ENCODE results near the gene MED20.

MED20 gene

DNA sequence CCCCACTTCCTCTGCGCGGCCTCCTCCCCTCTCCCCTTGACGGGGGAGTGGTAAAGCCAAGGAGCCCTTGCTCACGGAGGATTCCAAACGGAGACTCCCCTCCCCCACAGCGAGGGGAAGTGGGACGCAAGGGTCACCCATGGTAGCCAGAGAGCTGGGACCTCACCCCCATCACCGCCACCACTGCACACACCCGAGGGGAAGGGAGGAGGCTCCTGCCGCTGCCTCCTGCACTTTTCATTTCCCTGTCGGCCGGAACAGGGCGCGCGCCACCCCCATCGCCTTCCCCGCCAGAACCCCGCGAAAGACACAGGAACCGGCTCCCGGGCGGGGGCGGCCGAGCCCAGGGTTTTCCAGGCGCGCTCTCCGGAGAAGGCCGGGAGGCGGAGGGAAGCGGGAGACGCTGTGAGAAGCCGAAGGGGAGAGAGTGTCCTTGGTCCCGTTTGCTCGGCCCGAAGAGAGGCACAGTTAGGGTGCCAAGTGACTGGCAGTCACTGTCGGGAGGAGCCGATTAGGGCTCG is 19.9 kb upstream of the MED20 start:
- peak in 2 of 4 experiments; percentile 26 to 35 for DNase-seq

DNA sequence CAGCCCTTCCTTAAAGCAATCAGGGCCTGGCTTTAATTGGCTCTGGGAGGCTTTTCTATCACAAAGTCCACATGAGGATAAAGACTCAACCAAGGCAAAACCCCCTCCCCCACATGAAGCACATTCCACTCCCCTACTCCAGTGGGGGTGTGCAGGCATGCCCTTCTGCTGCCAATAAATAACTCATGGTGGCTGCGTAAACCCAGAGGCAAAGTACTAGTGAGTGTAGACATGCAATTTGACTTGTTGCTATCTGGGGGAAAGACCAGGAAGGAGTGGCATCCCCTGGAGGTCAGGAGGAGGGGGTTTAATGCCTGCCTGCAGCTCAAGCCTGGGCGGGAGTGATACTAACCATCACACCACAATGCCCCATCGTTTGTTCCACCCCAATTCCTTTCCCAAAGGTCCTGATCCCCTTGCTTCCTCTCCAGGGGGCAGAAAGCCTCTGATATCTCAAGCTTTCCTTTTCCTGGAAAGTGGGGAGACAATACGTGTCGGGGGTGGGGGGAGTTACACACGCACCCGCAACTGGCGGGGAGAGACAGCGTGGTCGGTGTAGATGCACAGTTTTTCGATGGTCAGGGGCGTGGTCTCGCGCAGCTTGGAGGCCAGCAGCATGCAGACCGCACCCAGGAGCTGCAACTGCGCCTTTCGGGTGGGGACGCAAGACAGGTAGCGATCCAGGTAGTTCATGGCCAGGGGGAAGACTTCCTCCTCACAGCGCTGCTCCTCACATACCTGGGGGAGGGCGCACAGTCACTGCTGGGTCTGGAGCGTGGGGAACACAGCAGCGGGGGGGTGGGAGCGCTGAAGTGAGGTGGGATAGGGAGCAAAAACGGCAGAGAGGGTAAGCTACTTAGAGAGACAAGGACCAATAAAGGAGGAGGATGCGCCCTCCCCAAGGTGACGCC is 19.2 kb upstream of the MED20 start:
- DNase-seq: no peak

DNA sequence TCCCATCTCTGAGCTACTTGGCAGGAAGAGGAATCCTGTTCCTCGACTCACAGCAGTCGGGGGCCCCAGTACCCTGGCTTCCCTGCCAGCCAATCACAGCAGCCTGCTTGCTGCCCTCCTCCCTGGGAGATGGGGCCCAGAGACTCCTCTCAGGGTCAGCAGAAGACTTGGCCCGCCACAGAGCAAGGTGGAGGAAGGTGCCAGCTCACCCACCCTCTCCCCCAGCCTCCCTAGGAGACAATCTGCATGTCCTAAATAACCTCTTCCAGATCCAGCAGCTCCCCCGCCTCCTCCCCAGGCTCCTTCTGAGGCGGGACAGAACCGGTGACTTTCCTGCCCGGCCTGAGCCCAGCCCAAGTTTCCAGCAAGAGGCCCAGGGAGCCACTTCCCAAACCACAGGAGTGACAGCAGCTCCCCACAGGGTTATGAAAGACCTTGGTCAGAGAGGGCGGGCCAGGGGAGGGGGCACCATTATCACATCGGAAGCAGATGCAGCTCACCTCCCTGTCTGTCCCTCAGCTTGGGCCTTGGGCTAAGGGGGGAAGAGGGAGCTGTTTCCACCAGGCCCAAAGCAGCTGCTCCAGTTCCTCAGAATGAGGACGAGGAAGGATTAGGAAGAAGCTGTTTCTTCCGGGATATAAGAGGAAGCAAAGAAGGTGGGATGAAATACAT is 18.4 kb upstream of the MED20 start:
- no peak for DNase-seq

DNA sequence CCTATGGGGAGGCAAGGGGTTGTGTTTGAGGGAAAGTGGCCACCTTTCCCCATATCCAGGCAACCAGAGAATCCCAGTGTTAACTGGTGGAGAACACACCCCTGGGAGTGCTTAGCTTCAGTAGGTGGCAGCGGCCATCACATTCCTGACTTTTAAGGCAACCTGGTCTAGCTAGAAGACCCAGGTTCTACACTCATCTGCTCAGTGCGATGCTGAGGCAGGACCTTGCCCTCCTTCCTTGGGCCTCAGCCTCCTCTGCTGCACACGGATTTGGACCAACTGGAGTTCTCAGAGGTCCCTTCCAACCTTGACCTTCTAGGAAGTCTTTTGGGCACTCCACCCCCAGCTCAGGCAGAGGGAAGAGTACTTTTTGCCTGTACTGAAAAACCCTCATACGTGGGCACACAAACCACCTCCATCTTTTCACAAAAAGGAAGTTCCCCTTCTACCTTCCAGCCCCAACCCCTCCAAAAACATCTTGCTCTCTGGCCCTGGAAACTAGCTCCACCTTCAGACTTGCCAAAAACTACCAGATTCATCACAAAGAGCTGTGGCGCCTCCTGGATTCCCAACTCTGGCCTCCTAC is 17.7 kb upstream of the MED20 start:
- no peak for DNase-seq

DNA sequence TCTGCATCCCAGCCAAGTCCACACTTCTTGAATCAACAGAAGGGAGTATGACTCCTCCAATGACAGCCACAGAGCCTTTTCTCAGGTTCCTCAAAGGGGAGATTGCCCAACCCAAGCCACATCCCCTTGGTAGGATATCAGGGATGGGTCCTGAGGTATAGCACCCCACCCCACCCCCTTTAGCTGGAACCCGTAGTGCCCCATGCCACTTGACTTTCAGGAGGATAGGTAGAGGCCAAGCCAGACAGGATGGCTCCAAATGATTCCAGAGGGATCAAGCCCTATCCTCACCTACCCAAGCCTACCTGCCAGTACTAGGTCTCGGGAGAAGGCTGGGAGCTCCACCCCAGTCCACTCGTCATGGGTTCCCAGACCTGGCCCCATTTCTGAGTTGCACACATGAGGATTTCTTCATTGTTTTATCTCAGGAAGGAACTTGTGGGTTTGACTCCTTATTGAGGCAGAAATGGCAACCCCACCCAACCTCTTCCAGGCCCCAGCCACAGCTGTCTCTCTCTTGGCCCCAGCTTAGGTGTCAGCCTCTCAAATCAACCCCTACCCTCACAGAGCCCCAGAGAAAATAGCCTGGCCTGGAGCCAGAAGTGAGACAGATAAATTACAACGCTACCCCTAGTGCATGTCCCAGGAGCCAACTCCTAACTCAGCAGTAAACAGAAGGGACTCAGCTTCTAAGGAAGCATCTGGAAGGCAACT is 17.1 kb upstream of the MED20 start:
- peak in 2 of 4 experiments; percentile 16 to 41 for DNase-seq

DNA sequence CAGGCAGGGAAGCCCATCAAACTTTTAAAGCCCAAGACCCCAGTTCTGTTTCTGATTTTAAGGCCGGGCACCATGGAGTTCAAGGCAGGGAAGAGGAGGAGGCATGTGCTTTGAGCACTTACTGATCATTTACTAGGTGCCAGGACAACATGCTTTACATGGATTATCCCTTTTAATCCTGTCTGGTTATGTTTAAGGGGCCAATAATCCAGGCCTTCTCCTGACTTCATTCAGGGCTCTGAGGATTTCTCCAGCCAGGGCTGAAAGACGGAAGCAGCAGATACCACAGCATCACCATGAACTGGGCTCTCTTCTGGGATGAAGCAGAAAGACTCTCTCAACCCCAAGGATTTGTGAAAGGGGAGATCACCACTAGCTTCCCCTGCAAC is 16.5 kb upstream of the MED20 start:
- DNase-seq: no peak

DNA sequence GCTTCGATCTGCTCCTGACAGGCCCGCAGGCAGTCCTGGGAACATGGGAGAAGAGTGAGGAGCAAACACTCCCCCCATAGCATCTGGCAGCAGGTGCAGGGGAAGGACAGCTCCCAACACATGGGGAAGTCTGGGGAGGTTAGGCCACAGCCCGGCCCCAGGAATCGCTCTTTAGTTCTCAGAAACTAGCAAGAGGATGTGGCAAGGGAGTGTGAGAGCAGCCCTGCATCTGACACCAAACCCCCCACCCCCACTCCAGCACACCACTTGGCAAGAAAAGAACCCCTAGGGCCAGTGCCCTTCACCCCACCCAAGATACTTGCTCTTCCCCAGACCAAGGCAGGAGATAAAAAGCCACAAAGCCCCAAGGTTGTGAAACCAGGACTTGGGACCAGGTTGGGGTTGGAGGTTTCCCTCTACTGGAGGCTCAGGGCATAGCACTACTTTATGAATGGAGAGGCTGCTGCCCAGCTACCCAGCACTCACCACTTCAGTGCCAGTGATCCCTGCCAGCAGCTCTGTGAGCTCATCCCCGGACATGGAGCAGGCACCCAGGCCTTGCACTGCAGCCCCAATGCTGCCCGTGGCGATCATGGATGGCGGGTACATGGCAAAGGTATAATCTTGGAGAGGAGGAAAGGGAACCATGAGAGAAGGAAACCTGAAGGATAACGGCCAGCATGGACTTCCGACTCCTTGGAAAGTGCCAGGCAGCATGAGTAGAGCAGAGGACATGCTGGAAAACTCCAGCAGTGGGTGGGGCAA is 15.3 kb upstream of the MED20 start:
- DNase-seq: peak in 2 of 4 experiments; percentile 32 to 43

DNA sequence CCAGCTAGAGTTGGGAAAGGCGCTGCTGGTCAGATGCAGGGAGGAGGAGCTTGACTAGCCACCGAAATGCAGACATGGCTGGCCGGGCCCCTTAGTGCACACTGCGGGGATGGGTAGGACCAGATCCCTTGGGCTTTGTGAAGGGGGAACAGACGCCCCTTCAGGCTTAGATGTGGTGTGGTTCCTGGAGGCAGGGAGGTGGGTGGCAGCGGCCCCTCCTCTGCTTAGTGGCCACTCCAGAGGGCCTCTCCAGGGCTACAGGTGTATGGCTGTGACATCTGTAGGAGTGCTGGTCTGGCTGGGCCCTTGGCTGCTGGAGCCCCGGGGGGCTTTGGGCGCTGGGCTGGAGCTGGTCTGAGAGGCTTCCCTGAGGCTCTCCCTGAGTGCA is 14.7 kb upstream of the MED20 start:
- no peak for DNase-seq

DNA sequence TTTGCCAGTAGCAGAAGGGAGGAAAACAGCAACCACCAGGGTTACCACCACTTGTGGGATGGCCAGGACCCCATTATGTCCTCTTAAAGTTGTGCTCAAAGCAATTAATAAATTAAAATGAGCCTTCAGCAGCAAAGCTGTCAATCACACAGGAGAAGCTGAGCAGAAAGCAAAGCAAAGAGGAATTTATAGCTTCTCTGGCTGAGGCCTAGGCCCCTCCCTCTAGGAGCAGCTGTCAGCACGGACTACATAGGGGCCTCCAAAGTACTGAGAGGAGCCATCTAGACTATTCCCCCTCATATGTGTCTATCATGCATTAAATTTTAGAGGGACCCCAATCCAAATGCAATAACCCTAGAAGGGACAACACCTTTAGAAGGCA is 14.2 kb upstream of the MED20 start:
- no peak for DNase-seq

DNA sequence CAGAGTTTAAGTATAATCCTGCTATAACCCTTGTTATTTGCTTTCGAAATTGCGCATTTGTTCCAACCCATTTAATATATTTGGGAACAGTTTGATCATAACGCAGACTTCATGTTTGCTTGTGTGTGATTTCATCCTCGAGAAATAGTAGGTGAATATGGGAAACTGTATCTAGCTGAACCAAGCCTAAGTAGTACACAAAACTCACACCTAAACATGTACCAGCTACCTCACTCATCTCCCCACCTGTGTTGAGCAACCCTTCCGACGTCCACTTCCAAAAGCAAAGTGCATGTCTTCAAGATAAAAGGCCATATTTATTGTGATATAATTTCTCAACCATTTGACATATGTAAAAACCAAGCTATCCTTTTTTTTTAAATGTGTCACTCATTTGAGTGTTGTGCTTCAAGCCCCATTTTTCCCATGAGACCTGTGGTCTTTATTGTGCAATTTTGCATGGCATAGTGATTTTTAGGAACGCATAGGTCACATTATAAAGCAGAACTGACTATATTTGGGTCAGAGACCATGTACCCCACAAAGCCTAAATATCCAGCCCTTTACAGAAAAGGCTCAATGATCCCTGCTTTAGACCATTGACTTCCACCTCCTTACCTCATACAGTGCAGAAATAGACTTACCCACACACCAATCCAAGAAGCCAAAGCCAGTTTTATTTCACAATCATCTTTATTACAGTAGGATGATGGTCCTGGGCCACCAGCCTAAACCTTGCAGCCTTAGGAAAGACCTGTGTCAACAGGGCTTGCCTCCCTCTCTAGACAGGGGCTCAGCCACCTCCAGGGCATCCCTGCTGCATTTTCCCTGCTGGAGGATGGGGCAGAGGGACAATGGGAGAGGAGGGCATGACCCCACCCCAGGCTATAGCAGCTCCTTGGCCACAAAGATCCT is 13.6 kb upstream of the MED20 start:
- no peak for DNase-seq

DNA sequence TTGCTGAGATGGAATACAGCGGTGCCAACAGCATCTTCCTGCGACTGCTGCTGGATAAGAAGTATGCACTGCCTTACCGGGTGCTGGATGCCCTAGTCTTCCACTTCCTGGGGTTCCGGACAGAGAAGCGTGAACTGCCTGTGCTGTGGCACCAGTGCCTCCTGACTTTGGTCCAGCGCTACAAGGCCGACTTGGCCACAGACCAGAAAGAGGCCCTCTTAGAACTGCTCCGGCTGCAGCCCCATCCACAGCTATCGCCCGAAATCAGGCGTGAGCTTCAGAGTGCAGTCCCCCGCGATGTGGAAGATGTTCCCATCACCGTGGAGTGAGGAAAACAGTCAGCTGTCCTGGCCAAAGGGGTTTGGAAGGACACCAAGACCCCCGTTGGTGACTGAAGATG is 11.4 kb upstream of the MED20 start:
- DNase-seq: no peak

DNA sequence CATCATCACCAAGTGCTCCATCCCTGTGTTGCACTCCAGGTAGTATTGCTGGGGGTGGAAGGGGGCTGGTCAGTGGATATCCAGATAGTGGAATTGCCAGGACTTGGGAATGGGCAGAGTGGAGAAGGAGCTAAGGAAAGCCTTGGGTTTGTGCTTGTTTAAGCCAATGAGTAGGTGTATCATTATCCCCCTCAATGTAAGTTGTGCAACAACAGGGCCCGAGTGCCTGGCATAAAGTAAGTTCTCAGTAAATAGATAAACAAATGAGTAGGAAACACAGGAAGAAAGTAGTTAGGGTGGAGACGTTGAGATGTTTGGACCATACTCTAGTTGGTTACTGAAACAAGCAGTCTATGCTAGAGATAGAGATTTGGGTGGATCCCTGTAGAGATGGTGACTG is 10.9 kb upstream of the MED20 start:
- DNase-seq: no peak

DNA sequence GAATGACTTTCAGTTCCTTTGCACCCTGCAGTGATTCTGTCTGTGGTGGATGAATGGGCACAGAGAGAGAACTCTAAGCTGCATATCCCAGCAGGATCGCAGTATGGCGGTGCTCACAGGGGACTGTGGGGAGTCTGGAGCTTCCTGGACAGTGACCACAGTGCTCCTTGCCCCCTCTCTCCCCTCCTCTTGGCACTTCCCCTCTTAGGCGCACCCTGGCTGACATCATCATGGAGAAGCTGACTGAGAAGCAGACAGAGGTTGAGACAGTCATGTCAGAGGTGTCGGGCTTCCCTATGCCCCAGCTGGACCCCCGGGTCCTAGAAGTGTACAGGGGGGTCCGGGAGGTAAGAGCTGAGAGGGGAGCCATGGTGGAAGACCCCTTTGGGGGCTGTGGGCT is 9.0 kb upstream of the MED20 start:
- DNase-seq: no peak

DNA sequence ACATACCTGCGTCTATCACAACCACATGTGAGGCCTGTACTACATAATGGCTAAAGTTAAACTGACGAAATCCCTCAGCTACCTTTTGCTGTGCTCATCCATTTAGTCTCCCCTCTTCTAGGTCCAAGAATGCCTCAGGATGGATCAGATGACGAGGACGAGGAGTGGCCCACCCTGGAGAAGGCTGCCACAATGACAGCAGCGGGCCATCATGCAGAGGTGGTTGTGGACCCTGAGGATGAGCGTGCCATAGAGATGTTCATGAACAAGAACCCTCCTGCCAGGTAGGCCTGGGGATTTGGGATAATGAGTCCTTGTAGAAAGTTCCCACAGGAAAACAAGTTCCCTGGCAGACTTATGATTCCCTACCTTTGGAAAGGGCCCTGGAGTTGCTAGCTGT is 6.3 kb upstream of the MED20 start:
- DNase-seq: no peak

DNA sequence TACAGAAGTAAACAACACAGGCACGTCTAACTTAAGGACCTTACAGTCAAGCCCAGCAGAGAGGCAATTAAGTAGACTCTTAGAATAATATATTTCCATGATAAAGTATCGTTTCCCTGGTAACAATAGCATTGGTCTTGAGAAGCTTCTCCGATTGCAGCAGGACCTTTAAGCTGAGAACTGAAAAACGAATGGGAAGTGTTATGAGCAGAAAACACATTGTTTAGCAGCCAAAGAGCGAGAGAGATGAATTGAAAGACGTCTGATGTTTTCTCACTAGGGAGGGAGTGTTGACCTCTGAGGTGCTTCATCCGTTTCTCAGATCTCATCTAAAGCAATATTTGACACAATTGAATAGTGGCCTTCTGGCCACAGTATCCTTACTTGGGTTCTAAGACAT is 1.2 kb upstream of the MED20 start:
- DNase-seq: no peak

DNA sequence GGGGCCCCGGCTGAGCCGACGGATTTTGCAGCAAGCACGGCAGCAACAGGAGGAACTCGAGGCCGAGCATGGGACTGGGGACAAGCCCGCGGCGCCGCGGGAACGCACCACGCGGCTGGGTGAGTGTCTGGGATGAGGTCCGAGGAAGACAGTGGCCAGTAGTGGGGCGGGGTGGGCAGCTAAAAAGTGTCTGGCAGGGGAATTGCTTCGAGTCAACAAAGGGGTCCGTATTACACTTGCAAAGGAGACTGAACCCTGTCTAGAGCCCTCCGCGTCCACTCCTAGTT is 716 bp upstream of the MED20 start:
- no peak for DNase-seq

DNA sequence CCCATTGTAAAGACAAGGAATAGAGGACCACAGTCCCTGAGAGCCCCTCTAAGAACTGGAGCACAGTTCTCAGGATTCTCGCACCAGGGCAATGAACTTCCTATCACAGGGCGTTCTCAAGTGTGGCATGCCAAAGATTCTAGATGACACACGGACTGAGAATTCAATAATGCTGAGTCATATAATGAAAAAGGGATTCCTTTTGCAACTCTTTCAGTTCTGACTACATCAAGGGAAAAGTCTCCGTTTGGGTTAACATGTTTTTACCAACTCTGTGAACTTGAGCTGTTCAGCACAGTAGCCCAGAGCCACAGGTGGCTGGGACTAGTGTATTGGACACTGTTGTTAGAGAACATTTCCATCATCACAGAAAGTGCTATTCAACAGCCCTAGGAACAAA is 3.4 kb downstream of the MED20 start:
- no peak for DNase-seq

DNA sequence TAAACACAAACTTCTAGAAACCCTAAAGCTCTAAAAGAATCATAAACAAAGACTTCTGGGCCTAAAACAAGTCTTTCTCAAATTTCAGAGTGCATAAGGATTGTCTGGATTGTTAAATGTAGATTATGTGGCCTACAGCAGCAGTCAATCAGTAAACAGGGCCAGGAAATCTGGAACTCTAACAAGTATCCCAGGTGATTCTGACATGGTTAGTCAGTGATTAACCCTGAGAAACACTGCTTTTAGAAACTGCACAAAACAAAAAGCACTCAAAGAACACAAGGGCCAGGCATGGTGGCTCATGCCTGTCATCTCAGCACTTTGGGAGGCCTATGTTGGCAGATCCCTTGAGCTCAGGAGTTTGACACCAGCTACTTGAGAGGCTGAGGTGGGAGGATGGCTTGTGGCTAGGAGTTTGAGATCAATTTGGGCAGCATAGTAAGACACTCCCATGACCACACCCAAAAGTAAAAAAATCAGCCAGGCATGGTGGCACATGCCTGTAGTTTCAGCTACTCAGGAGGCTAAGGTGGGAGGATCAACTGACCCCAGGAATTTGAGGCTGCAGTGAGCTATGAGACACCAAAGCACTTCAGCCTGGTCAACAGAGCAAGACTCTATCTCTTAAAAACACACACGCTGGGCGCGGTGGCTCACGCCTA is 5.9 kb downstream of the MED20 start:
- no peak for DNase-seq

DNA sequence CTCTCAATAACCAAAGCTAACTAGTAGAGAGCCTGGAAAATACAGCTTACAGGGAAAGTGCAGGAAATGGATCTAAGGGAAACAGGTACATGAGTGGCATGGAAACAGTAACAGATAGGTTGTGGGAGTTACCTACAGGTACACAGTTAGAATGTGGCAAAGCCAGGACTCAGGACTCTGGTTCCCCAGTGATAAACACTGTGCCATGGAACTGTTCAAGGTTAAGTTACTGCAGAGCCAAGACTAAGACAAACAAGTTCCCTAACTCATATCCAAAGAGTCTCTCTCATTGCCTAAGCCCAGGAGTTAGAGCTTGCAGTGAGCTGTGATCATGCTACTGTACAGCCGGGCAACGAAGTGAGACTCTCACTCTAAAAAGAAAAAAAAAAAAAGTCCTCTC is 6.6 kb downstream of the MED20 start:
- no peak for DNase-seq

DNA sequence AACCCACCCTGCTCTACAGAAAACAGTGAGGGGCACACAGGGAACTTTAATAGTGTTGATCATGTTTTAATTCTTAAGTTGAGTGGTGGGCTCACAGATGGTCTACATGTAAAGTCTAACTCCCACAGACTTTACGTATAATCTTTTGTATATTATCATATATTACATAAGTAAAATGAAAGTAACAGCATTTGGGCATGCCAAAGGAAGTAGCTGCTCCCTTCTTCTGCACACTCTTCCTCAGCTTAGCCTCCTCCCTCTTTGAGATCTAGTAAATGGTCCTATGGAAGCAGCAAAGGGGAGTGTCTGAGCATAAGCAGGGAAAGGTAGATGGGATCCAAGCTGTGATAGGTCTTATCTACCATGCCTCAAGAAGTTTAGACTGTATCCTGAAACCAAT is 11.2 kb downstream of the MED20 start:
- DNase-seq: no peak

Measured in activated naive CD4-positive, alpha-beta T cell (primary cell).